Esophagus muscularis mucosa (tissue), 3 donors: ENCODE measurements around the gene CEP112.

Source experiments
- POLR2A ChIP-seq: fragments of 450-650 bp; IDR thresholded peaks from one replicate; pipeline ENCODE4 v1.6.1; 2017; ENCODE audit warnings: antibody characterized with exemption, moderate library complexity, mild to moderate bottlenecking, low read depth
- TF ChIP-seq, protein P1 (sequence below), 3 experiments: fragments of 200-600 bp in 2 of 3; fragments of 450-650 bp in 1 of 3; sonication (generic) in 2 of 3; IDR thresholded peaks; one replicate each; pipeline ENCODE4 v1.5.1; 2017 to 2019; ENCODE audit warnings: antibody characterized with exemption in 3 of 3, mild to moderate bottlenecking in 2 of 3, moderate library complexity in 1 of 3

DNA sequence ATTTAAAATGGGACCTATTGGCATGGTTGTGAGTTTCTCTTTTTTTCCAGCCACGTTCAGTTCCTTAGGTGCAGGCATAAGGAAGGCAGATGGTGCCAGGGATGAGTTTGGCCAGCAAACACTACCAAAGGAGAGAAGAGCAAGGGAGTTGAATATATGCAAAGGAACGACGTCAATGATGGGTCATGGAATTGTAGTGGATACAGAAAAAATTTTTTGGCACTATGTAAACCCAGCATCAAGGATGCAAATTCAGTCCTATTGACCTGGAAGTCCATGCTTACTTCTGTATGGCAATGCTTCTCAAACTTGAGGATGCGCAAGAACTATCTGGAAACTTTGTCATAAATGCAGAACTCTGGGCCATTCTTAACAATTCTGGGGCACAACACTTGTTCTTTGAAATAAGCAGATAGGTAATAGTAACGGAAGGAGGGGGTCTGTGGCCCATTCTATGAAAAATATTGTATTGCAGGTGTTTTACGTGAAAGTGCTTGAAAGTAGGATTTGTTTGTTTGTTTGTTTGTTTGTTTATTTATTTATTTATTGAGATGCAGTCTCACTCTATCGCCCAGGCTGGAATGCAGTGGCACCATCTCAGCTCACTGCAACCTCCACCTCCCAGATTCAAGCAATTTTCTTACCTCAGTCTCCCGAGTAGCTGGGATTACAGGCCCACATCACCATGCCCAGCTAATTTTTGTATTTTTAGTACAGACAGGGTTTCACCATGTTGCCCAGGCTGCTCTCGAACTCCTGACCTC, 19.3 kb upstream of the CEP112 start:
- TF ChIP-seq, protein P1, sequence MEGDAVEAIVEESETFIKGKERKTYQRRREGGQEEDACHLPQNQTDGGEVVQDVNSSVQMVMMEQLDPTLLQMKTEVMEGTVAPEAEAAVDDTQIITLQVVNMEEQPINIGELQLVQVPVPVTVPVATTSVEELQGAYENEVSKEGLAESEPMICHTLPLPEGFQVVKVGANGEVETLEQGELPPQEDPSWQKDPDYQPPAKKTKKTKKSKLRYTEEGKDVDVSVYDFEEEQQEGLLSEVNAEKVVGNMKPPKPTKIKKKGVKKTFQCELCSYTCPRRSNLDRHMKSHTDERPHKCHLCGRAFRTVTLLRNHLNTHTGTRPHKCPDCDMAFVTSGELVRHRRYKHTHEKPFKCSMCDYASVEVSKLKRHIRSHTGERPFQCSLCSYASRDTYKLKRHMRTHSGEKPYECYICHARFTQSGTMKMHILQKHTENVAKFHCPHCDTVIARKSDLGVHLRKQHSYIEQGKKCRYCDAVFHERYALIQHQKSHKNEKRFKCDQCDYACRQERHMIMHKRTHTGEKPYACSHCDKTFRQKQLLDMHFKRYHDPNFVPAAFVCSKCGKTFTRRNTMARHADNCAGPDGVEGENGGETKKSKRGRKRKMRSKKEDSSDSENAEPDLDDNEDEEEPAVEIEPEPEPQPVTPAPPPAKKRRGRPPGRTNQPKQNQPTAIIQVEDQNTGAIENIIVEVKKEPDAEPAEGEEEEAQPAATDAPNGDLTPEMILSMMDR (IDR thresholded peaks at IDR 0.05) = no peak
- no peak for TF ChIP-seq POLR2A
